Measurements from ENCODE around the gene GTF2F1. TPM values are rescaled to one million over a fixed set of nuclear protein-coding genes. Genes with fewer than 3 reads are reported as not detected.
"Not testable (repeated sequence)": the region's sequence is repeated elsewhere in the genome, so short reads cannot be mapped to it uniquely, and the experiment has no call there.

The GTF2F1 gene
- polyA plus RNA-seq (2012; ENCODE audit: missing spikeins): 31.4 TPM

- FAIRE-seq (peak; percentile 99), DNase-seq (ENCODE audit: insufficient read length) (peak; percentile 93)
- peak; percentile 65 for TF ChIP-seq POLR2AphosphoS5 (IDR thresholded peaks at IDR 0.05; ENCODE audit: low read depth, low read length)
- TF ChIP-seq TAF1 (IDR thresholded peaks at IDR 0.05; ENCODE audit: borderline replicate concordance, low read depth, low read length): peak; percentile 59; the same call in 1 of the 2 replicates
- TF ChIP-seq POLR2A (IDR thresholded peaks at IDR 0.05; ENCODE audit: low read depth, low read length): peak; percentile 63; the same call in 1 of the 2 replicates
Observed at GRCh38 chr19:6393074-6393982, at the start of gene GTF2F1. TSS of gene GTF2F1 (minus strand) at chr19:6393164. CDS start at chr19:6392995, 169 bp downstream.

GRCh38 chr19:6442087-6442688 lies 49.2 kb upstream of the GTF2F1 start:
- no peak for FAIRE-seq

GRCh38 chr19:6440905-6441304 lies 47.9 kb upstream of the GTF2F1 start:
- TF ChIP-seq TAF1 (IDR thresholded peaks at IDR 0.05; ENCODE audit: borderline replicate concordance, low read depth, low read length): no peak
- TF ChIP-seq POLR2AphosphoS5 (IDR thresholded peaks at IDR 0.05; ENCODE audit: low read depth, low read length): no peak
- no peak for TF ChIP-seq POLR2A (IDR thresholded peaks at IDR 0.05; ENCODE audit: low read depth, low read length)
- no peak for FAIRE-seq
- DNase-seq (ENCODE audit: insufficient read length): no peak

More at GRCh38 chr19:6442087-6442688, 49.2 kb upstream of the GTF2F1 start:
- DNase-seq (ENCODE audit: insufficient read length): no peak
- TF ChIP-seq POLR2A (IDR thresholded peaks at IDR 0.05; ENCODE audit: low read depth, low read length) (no peak), TAF1 (IDR thresholded peaks at IDR 0.05; ENCODE audit: borderline replicate concordance, low read depth, low read length) (no peak), POLR2AphosphoS5 (IDR thresholded peaks at IDR 0.05; ENCODE audit: low read depth, low read length) (no peak)

GRCh38 chr19:6439743-6440142 lies 46.8 kb upstream of the GTF2F1 start:
- TF ChIP-seq POLR2A (IDR thresholded peaks at IDR 0.05; ENCODE audit: low read depth, low read length) (no peak), TAF1 (IDR thresholded peaks at IDR 0.05; ENCODE audit: borderline replicate concordance, low read depth, low read length) (no peak), POLR2AphosphoS5 (IDR thresholded peaks at IDR 0.05; ENCODE audit: low read depth, low read length) (no peak)
- DNase-seq (ENCODE audit: insufficient read length) (no peak), FAIRE-seq (no peak)

GRCh38 chr19:6433663-6434062 lies 40.7 kb upstream of the GTF2F1 start, which contains the start of gene SLC25A41:
TSS of gene SLC25A41 (minus strand) at chr19:6433763. CDS start at chr19:6433693, 70 bp downstream.
- TF ChIP-seq TAF1 (IDR thresholded peaks at IDR 0.05; ENCODE audit: borderline replicate concordance, low read depth, low read length) (no peak), POLR2AphosphoS5 (IDR thresholded peaks at IDR 0.05; ENCODE audit: low read depth, low read length) (no peak), POLR2A (IDR thresholded peaks at IDR 0.05; ENCODE audit: low read depth, low read length) (no peak)
- no peak for DNase-seq (ENCODE audit: insufficient read length)
- no peak for FAIRE-seq

- TF ChIP-seq POLR2A (IDR thresholded peaks at IDR 0.05; ENCODE audit: low read depth, low read length) (no peak), TAF1 (IDR thresholded peaks at IDR 0.05; ENCODE audit: borderline replicate concordance, low read depth, low read length) (no peak), POLR2AphosphoS5 (IDR thresholded peaks at IDR 0.05; ENCODE audit: low read depth, low read length) (no peak)
- DNase-seq (ENCODE audit: insufficient read length) (no peak), FAIRE-seq (no peak)
Observed at GRCh38 chr19:6433165-6433564, 40.2 kb upstream of the GTF2F1 start.

GRCh38 chr19:6431891-6432290 lies 38.9 kb upstream of the GTF2F1 start:
- FAIRE-seq (no peak), DNase-seq (ENCODE audit: insufficient read length) (no peak)
- TF ChIP-seq TAF1 (IDR thresholded peaks at IDR 0.05; ENCODE audit: borderline replicate concordance, low read depth, low read length): no peak
- TF ChIP-seq POLR2A (IDR thresholded peaks at IDR 0.05; ENCODE audit: low read depth, low read length): no peak
- TF ChIP-seq POLR2AphosphoS5 (IDR thresholded peaks at IDR 0.05; ENCODE audit: low read depth, low read length): no peak

GRCh38 chr19:6429419-6430221 lies 36.7 kb upstream of the GTF2F1 start:
- FAIRE-seq (no peak), DNase-seq (ENCODE audit: insufficient read length) (no peak)
- no peak for TF ChIP-seq POLR2A (IDR thresholded peaks at IDR 0.05; ENCODE audit: low read depth, low read length)
- no peak for TF ChIP-seq POLR2AphosphoS5 (IDR thresholded peaks at IDR 0.05; ENCODE audit: low read depth, low read length)
- no peak for TF ChIP-seq TAF1 (IDR thresholded peaks at IDR 0.05; ENCODE audit: borderline replicate concordance, low read depth, low read length)

- DNase-seq (ENCODE audit: insufficient read length); FAIRE-seq: not testable (repeated sequence)
Observed at GRCh38 chr19:6428692-6429418, 35.9 kb upstream of the GTF2F1 start.

- DNase-seq (ENCODE audit: insufficient read length) (no peak), FAIRE-seq (no peak)
- no peak for TF ChIP-seq POLR2A (IDR thresholded peaks at IDR 0.05; ENCODE audit: low read depth, low read length)
- TF ChIP-seq POLR2AphosphoS5 (IDR thresholded peaks at IDR 0.05; ENCODE audit: low read depth, low read length): no peak
Observed at GRCh38 chr19:6427131-6427530, 34.2 kb upstream of the GTF2F1 start.
